B cell (primary cell): ENCODE data around the gene CLASP1.

Experiments used
- CTCF ChIP-seq: fragments of 200-600 bp; IDR thresholded peaks from one replicate; pipeline ENCODE4 v1.8.0; 2022; ENCODE audit warnings: antibody characterized with exemption, mild to moderate bottlenecking
- EZH2 ChIP-seq: IDR thresholded peaks from 2 replicates; pipeline ENCODE4 v1.6.1; 2012; ENCODE audit warnings: borderline replicate concordance, low read depth, mild to moderate bottlenecking, moderate library complexity, low read length; ENCODE audit not compliant: insufficient read depth, poor library complexity, severe bottlenecking

DNA sequence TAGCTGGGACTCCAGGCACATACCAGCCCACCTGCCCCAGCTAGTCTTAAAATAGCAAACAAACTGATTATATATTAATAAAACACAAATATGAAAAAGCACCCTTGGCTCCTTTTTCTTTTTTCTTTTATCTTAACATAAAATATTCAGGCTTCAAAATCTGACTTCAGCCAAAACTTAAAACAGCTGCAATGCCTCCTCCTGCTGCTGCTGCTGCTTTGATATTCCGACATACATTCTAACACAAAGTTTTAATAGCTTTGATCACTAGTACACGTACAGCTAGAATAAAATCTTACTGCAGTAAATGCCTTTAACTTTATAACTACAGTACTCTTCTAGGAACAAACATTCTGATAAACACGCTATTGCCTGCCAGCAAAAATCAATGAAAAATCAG lies 190.0 kb downstream of the CLASP1 start:
- TF ChIP-seq CTCF = no peak
- TF ChIP-seq EZH2 = no peak
